Stimulated activated CD8-positive, alpha-beta memory T cell treated with anti-CD3 and anti-CD28 coated beads, Interleukin-12 subunit alpha, Interleukin-12 subunit beta, amount 100 ng/mL, for 1 hour (primary cell): Measurements from ENCODE around the gene MRGPRF.

ENCODE experiments used
- DNase-seq: peaks from one replicate; pipeline ENCODE4 v3.0.0-alpha.2; 2020; ENCODE audit warnings: low read depth

The MRGPRF gene

DNA sequence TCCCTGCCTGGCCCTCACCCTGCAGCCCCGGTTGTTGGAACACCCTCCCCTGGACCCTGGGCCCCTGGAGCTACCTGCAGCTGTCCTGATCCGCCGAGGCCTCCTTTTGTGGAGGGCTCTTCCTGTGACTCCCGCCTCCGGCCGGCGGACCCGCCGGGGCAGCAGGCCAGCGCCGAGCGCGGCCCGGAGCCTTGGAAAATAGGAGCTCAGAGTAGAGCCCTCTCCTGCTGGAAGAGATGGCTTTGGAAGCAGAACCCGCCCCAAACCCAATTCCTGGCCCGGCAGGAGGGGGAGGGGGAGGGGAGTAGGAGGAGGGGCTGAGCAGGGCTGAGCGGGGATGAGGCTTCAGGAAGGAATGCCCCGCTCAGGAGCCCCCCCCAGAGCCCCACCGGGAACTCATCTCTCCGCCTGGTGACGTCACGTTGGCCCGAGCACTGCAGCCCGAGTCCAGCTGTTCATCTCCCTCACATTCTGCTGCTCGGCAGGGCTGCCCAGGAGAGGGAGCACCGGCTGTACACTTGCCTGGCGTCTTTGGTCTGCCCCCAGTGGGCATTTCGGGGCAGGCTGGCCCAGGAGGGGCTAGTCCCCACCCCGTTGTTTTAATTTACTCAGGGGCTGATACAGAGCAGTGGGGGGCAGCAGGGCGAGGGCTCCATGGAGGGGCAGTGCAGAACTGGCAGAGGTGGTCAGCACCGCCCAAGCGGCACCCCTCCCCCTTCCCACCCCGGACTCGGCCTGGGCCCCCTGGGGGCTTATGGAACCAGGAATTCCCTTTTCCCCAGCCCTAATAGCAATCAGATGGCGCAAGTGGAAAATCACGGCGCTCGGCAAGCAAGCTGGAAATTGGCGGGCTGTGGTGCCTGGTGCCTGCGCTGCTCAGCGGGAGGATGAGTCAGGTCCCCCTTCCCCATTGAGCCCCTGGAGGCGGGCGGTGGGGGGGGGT is at the start of gene MRGPRF:
Gene MRGPRF, minus strand, starts transcription at position 238 of the 943 bp plus-strand sequence. CDS start 3,345 bp downstream, outside the sequence.
- no peak for DNase-seq

- no peak for DNase-seq
Observed at GRCh38 chr11:69062169-69062855, 49.3 kb upstream of the MRGPRF start.

GRCh38 chr11:69061713-69062053 is 48.6 kb upstream of the MRGPRF start:
- no peak for DNase-seq

DNA sequence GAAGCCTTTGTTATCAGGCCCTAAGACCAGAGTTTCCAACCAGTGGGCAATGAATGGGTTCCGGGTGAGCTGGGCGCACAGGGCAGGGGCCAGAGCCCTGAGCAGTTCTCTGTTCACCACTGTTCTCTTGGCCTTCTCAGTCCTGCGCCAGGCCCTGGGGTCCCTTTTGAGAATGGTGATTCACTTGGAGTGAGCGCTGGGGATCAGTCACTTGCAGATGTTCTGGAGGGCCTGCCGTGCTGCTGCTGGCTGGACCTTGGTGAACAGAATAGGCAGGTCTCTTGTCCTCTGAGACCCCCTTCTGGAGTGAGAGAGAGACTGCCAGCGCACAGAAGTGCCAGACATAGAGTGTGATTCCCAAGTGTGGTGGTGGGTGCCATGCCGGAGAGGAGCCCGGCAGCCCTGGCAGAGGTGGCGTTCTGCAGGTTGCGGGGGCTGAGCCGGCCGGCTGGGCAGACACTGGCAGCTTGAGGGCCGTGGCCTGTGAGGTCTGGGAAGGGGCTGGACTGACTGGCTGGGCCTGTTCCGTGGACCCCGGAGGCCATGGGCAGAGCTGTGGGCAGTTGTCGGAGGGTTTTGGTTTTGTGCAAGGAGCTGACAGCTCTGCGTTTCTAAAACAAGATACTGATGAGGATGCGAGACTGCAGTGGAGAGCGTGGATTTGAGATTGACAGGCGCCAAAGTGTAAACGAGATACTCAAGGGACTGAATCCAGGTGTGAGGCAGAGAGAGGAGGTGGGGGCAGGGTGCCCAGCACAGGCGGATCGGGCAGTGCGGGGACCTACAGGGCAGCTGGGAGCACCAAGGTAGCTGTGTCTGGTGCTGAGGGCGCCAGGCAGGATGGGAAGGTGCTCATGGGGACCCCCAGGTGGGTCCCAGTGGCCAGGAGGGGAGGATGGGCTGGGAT is 48.0 kb upstream of the MRGPRF start:
- no peak for DNase-seq

DNA sequence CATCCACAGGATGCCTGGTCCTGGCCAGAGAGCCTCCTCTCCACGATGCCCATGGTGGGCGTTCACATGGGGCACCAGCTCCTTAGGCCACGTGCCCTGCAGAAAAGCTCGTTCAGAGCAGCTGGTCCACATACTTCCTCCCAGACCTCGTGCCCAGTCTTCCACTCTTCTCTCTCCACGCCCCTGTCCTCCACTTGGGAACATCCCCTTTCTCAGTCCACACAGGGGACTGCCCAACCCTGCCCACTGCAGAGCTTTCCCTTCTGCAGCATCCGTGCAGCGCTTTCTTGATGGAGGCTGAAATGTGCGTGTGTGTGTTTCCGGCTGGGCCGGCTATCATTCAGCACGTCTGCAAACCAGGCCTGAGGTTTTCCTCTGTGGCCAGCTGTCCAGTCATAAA is 46.9 kb upstream of the MRGPRF start:
- DNase-seq: no peak

DNA sequence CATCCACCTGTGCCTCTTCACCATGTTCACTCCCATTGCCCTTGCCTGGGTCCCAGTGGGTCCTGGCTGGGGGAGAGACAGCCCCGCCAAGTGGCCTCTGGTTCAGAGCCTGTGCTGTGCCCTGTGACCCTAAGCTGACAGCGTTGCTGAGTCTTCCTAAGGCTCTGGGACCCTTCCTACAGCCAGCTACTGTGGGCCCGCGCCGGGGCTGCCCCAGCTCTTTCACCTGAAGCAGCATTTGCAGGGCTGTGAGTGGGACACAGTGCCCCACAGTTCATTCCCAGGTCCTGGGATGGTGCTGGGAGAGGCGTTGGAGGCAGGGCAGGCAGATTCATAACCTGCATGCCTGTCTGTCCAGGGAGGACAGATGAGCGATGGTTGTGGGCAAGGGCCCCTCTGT is 46.4 kb upstream of the MRGPRF start:
- no peak for DNase-seq

GRCh38 chr11:69058511-69059270 is 45.6 kb upstream of the MRGPRF start:
- no peak for DNase-seq

GRCh38 chr11:69057801-69058200 is 44.8 kb upstream of the MRGPRF start:
- no peak for DNase-seq

DNA sequence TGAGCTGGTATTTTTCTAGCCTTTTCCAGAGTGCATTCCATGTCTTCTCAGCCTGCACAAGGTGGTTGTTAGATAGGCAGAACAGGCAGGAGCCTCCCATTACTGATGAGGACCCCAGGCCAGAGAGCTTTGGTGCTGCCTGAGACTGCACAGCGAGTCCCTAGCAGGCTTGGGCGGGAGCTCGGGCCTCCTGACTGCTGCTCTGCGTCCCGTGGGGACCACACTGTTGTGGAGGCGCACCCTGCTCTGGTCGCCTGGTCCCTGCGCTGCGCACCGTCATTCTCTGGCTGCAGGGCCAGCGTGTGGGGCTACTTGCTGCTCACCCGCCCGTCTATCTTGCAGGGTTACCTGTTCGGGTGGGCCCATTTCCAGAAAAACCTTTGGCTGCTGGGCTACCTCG is 44.2 kb upstream of the MRGPRF start:
- DNase-seq: no peak

DNA sequence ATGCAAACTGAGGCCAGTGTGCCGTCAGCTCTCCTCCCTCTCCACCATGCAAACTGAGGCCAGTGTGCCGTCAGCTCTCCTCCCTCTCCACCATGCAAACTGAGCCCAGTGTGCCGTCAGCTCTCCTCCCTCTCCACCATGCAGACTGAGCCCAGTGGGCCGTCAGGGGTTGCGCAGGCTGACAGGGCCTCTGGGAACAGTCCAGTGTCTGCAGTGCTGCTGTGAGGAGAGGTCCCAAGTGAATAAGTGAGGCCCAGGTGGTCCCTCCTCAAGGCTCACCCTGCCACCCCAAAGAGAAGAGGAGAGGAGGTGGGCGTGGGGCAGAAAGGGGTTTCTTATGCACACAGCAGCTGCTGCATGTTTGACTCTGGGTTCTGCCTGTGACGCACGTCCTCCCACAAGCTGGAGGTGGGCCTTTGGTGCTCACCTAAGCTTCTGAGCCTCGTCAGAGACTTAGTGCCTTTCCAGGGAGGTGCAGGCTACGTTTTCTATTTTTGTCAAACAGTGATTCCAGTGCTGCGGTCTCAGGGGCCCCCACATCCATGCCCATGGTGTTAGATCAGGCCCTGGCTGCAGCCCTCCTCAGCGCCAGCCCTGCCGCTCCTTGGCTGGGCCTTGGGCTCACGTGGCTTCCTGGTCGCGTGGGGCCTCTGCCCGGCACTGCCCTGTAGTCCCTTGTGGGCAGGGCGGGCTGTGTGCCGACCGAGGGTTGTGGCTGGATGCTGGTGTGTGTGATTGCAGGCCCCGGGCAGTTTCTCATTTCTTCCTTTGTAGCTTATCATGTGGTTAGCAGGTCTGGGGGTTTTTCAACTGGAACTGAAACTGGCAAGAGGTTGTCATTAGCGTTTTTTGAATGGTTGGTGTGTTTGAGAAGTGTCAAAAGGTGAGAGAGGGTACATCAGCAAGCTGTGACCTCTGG is 42.8 kb upstream of the MRGPRF start:
- no peak for DNase-seq

DNA sequence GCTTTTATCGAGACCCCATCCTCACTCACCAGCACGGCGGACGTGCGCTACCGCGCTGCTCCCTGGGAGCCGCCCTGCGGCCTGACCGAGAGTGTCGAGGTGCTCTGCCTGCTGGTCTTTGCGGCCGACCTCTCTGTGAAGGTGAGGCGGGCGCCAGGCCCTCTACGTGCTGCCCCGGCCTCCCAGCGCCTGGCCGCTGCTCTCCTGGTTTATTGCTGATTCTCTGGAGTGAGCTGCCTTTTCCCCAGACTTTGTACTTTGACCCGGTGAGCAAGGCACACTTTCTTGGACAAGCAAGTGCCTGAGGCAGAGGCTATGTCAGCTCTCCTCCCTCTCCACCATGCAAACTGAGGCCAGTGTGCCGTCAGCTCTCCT is 42.2 kb upstream of the MRGPRF start:
- DNase-seq: no peak

DNA sequence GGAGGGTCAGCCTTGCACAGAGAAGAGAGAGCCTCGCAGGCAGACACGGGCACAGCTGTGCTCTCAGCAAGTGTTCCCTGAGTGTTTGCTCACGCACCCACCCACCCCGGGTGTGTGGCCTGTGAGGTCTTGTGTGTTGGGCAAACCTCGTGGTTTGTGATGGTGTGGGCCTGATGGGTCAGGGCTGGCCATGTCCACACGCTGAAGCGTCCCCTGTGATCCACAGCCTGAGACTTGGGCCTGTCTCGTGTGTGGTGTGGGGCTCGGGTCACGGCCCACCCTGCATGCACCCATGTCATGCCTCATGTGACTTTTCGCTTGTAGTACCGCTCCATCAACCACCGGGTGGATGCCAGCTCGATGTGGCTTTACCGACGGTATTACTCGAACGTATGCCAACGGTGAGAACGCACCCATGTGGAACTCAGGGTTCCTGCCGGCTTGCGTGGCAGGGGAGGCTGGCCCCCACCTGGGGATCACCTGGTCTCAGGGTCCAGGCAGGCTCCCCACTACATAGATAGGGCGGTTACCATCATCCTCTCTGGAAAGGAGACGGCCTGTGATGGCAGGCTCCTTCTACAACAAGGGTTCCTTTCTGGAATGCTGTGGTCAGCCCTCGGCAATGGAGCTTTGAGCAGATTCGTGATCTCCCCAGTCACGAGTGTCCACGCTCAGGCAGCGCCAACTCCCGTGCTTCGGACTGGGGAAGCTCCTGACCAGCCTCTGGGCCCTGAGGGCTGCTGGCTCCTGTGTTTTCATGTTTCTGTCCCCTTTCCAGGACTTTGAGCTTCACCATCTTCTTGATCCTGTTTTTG is 41.6 kb upstream of the MRGPRF start:
- DNase-seq: no peak

- DNase-seq: no peak
Observed at GRCh38 chr11:69053546-69054396, 40.7 kb upstream of the MRGPRF start.

DNA sequence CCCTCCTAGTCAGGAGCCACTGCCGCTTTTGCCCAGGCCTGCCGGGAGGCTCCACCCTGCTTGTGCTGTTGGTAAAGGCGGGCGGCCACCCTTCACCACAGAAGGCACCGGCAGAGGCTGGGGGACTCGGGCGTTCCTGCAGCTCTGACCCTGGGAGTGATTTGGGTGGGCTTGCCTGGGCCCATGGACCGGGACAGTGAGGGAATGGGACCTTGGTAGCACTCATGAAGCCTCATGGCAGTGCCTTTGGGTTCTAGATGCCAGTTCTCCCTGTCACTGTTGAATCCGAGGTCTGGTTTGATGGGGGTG is 40.1 kb upstream of the MRGPRF start:
- no peak for DNase-seq

- DNase-seq: no peak
Observed at GRCh38 chr11:69052343-69053168, 39.5 kb upstream of the MRGPRF start.

DNA sequence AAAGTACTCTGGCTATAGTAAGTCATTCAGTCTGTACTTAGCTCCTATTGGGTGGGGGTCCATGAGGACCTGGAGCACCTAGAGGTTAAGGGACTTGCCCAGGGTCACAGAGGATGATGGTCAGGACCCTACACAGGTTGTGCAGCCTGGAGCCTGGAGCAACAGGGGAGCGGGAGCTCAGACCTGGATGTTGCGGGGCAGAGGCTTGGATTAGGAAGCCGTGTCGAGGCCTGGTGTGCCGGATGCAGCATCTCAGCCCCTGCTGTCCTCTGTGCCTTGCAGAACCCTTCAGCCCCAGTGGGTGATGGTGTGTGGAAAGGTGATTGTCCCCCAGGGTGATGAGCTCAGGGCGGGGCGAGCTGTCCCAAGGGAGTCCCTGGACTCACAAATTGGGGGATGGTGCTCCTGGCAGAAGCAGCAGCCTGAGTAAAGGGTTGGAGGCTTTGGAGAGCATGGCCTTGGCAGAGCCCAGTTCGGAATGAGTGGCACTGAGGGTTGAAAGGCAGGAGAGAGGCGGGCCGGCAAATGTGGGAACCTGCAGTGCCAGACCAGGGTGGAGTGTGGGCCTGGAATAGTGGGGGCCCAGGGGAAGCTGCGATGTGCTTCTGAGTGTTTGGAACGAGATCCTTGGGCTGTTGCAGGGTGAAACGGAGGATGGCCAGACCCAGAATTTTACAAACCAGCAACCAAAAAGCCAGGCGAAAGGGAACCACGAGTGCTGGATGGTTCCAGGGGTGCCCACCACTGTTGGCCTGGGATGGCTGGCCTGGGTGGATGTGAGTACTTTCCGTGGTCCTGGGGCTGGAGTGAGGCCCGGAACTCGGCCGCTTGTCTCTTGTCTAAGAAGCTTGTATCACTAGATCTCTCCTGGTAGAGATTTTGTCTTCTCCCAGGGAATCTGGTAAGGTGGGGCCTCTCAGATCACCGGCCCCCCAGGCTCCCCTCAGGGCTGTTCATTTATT is 38.6 kb upstream of the MRGPRF start:
- DNase-seq: no peak
